Stimulated activated memory B cell treated with anti-CD40 and anti-IgM and Interleukin-4, amounts not matched to agents 10 μg/mL and 1 μg/mL and 100 μg/mL, for 72 hours (primary cell): ENCODE data around the gene CCL14.

Source experiments
- ATAC-seq: fragments of 150-1000 bp; cut with Tn5 transposase; 2 replicates; pipeline ENCODE4 v1.10.0; 2021
- H3K27ac Mint-ChIP-seq: one replicate; pipeline ENCODE4 v1.8.0; 2022; ENCODE audit warnings: mild to moderate bottlenecking, mixed read lengths
- H3K27me3 Mint-ChIP-seq: one replicate; pipeline ENCODE4 v1.8.0; 2022; ENCODE audit warnings: mixed read lengths
- H3K36me3 Mint-ChIP-seq: one replicate; pipeline ENCODE4 v1.8.0; 2022; ENCODE audit warnings: mixed read lengths
- H3K4me1 Mint-ChIP-seq: one replicate; pipeline ENCODE4 v1.8.0; 2022; ENCODE audit warnings: mixed read lengths
- H3K4me3 Mint-ChIP-seq: one replicate; pipeline ENCODE4 v1.8.0; 2022; ENCODE audit warnings: mild to moderate bottlenecking, moderate library complexity, mixed read lengths
- H3K9me3 Mint-ChIP-seq: one replicate; pipeline ENCODE4 v1.8.0; 2022; ENCODE audit warnings: mixed read lengths

CCL14 gene

GRCh38 chr17:35973333-35974260, 12.9 kb downstream of the CCL14 start:
- H3K4me3 Mint-ChIP-seq: no peak overlapping the region
- H3K36me3 Mint-ChIP-seq: no peaks in the 10 kb centered on the region
- H3K27me3 Mint-ChIP-seq: peaks cover 17% of the 10 kb centered on the region
- peaks cover 22% of the 10 kb centered on the region for H3K4me1 Mint-ChIP-seq
- ATAC-seq: no peak
- H3K27ac Mint-ChIP-seq: no peak overlapping the region
- no peaks in the 10 kb centered on the region for H3K9me3 Mint-ChIP-seq

- Mint-ChIP-seq H3K4me3 (no peak overlapping the region), H3K27ac (no peak overlapping the region), H3K27me3 (peaks cover 11% of the 10 kb centered on the region), H3K9me3 (no peaks in the 10 kb centered on the region), H3K4me1 (peaks cover 17% of the 10 kb centered on the region), H3K36me3 (no peaks in the 10 kb centered on the region)
- ATAC-seq: no peak
Measured at GRCh38 chr17:35972945-35973332, 13.6 kb downstream of the CCL14 start.

- Mint-ChIP-seq H3K36me3 (no peaks in the 10 kb centered on the region), H3K9me3 (no peaks in the 10 kb centered on the region), H3K27ac (no peak overlapping the region), H3K4me3 (no peak overlapping the region), H3K4me1 (peaks cover 13% of the 10 kb centered on the region), H3K27me3 (peaks cover 9% of the 10 kb centered on the region)
- no peak for ATAC-seq
Measured at GRCh38 chr17:35972535-35972934, 14.0 kb downstream of the CCL14 start.

- Mint-ChIP-seq H3K27me3 (peaks cover 8% of the 10 kb centered on the region), H3K4me3 (no peak overlapping the region), H3K27ac (no peak overlapping the region), H3K36me3 (no peaks in the 10 kb centered on the region), H3K9me3 (no peaks in the 10 kb centered on the region), H3K4me1 (peaks cover 11% of the 10 kb centered on the region)
- no peak for ATAC-seq
Measured at GRCh38 chr17:35972066-35972465, 14.5 kb downstream of the CCL14 start.

- ATAC-seq: peak; percentile 65
- Mint-ChIP-seq H3K27ac (no peak overlapping the region), H3K9me3 (no peaks in the 10 kb centered on the region), H3K36me3 (no peaks in the 10 kb centered on the region), H3K27me3 (no peaks in the 10 kb centered on the region), H3K4me3 (no peak overlapping the region), H3K4me1 (no peaks in the 10 kb centered on the region)
Measured at GRCh38 chr17:35969558-35970380, 16.8 kb downstream of the CCL14 start.

- Mint-ChIP-seq H3K36me3 (no peaks in the 10 kb centered on the region), H3K9me3 (no peaks in the 10 kb centered on the region), H3K4me3 (no peak overlapping the region), H3K4me1 (no peaks in the 10 kb centered on the region), H3K27me3 (peaks cover 7% of the 10 kb centered on the region), H3K27ac (no peak overlapping the region)
- no peak for ATAC-seq
Measured at GRCh38 chr17:35968520-35969054, 17.9 kb downstream of the CCL14 start.

GRCh38 chr17:35965272-35965671, 21.3 kb downstream of the CCL14 start:
- Mint-ChIP-seq H3K27me3 (peaks cover 33% of the 10 kb centered on the region), H3K9me3 (no peaks in the 10 kb centered on the region), H3K4me1 (no peaks in the 10 kb centered on the region), H3K27ac (no peak overlapping the region), H3K4me3 (no peak overlapping the region), H3K36me3 (no peaks in the 10 kb centered on the region)
- no peak for ATAC-seq

- Mint-ChIP-seq H3K9me3 (no peaks in the 10 kb centered on the region), H3K4me3 (no peak overlapping the region), H3K36me3 (no peaks in the 10 kb centered on the region), H3K27me3 (peaks cover 38% of the 10 kb centered on the region), H3K27ac (no peak overlapping the region), H3K4me1 (no peaks in the 10 kb centered on the region)
- no peak for ATAC-seq
Measured at GRCh38 chr17:35963663-35964062, 22.9 kb downstream of the CCL14 start.

- Mint-ChIP-seq H3K27ac (no peak overlapping the region), H3K36me3 (no peaks in the 10 kb centered on the region), H3K27me3 (peaks cover 18% of the 10 kb centered on the region), H3K9me3 (peaks cover 3% of the 10 kb centered on the region), H3K4me1 (no peaks in the 10 kb centered on the region), H3K4me3 (no peak overlapping the region)
- ATAC-seq: no peak
Measured at GRCh38 chr17:35953720-35954119, 32.8 kb downstream of the CCL14 start.

- no peak overlapping the region for H3K4me3 Mint-ChIP-seq
- no peaks in the 10 kb centered on the region for H3K36me3 Mint-ChIP-seq
- H3K27ac Mint-ChIP-seq: no peak overlapping the region
- ATAC-seq: no peak
- no peaks in the 10 kb centered on the region for H3K9me3 Mint-ChIP-seq
- no peaks in the 10 kb centered on the region for H3K27me3 Mint-ChIP-seq
- H3K4me1 Mint-ChIP-seq: no peaks in the 10 kb centered on the region
Measured at GRCh38 chr17:35949401-35949800, 37.1 kb downstream of the CCL14 start.

- H3K27ac Mint-ChIP-seq: no peak overlapping the region
- no peaks in the 10 kb centered on the region for H3K9me3 Mint-ChIP-seq
- ATAC-seq: no peak
- H3K27me3 Mint-ChIP-seq: no peaks in the 10 kb centered on the region
- no peaks in the 10 kb centered on the region for H3K36me3 Mint-ChIP-seq
- H3K4me3 Mint-ChIP-seq: no peak overlapping the region
- no peaks in the 10 kb centered on the region for H3K4me1 Mint-ChIP-seq
Measured at GRCh38 chr17:35948092-35948491, 38.4 kb downstream of the CCL14 start.

- Mint-ChIP-seq H3K36me3 (no peaks in the 10 kb centered on the region), H3K4me3 (no peak overlapping the region), H3K4me1 (no peaks in the 10 kb centered on the region), H3K27ac (no peak overlapping the region), H3K9me3 (no peaks in the 10 kb centered on the region), H3K27me3 (no peaks in the 10 kb centered on the region)
- peak; percentile 69 for ATAC-seq
Measured at GRCh38 chr17:35947156-35947585, 39.4 kb downstream of the CCL14 start.

GRCh38 chr17:35944151-35944550, 42.4 kb downstream of the CCL14 start:
- H3K9me3 Mint-ChIP-seq: no peaks in the 10 kb centered on the region
- H3K27ac Mint-ChIP-seq: no peak overlapping the region
- no peaks in the 10 kb centered on the region for H3K27me3 Mint-ChIP-seq
- no peaks in the 10 kb centered on the region for H3K36me3 Mint-ChIP-seq
- no peak overlapping the region for H3K4me3 Mint-ChIP-seq
- H3K4me1 Mint-ChIP-seq: no peaks in the 10 kb centered on the region
- ATAC-seq: no peak

- no peaks in the 10 kb centered on the region for H3K9me3 Mint-ChIP-seq
- ATAC-seq: no peak
- H3K36me3 Mint-ChIP-seq: no peaks in the 10 kb centered on the region
- no peak within 1 kb of the TSS for H3K27ac Mint-ChIP-seq
- H3K27me3 Mint-ChIP-seq: no peaks in the 10 kb centered on the region
- no peaks in the 10 kb centered on the region for H3K4me1 Mint-ChIP-seq
- no peak within 1 kb of the TSS for H3K4me3 Mint-ChIP-seq
Measured at GRCh38 chr17:35943537-35943936, 43.0 kb downstream of the CCL14 start, which contains the start of gene LYZL6. Gene LYZL6, minus strand, starts transcription at chr17:35943713. Its CDS starts 4,357 bp downstream, at chr17:35939356.

GRCh38 chr17:35942588-35943186, 43.8 kb downstream of the CCL14 start:
- Mint-ChIP-seq H3K27ac (no peak overlapping the region), H3K27me3 (no peaks in the 10 kb centered on the region), H3K36me3 (no peaks in the 10 kb centered on the region), H3K4me1 (no peaks in the 10 kb centered on the region), H3K9me3 (no peaks in the 10 kb centered on the region), H3K4me3 (no peak overlapping the region)
- ATAC-seq: no peak
